ENCODE measurements around the gene LRRC2. TPM values are rescaled to one million over a fixed set of nuclear protein-coding genes. Genes with fewer than 3 reads are reported as not detected.

The LRRC2 gene
- total and polyA plus RNA-seq, 8 donors, result 0.46 to 2.2 (median 1.0) TPM

DNA sequence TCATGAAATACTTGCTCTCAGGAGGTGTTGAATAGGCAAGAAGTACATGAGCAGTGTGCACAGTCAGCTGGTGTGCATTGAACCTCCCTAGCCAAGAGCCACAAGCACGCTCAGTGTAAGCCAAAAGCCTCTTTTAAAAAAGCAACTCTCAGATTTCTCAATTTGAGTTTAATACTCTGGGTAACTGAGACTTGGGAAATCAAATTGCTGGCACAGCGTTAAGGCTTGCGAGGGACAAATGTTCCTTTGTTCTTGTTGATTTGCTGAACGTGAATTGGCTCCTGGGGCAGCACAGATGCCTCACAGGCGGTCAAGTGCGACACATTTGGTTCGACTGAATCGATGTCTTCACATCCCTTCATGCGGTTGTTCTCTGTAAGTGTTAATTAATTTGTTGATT lies 46.2 kb upstream of the LRRC2 start, which contains the start of gene FAM240A:
Gene FAM240A (plus strand): TSS at position 202 of the 400 bp plus-strand sequence. CDS start 159 bp downstream, at position 361.
- H3K9me3 ChIP-seq, result no peaks in the 10 kb centered on the region
- intact Hi-C loops (cut with DNase I), result no loop called here
- H3K27ac ChIP-seq, result no peak within 1 kb of the TSS
- no peak within 1 kb of the TSS for H3K4me3 ChIP-seq
- TF ChIP-seq, protein P1, sequence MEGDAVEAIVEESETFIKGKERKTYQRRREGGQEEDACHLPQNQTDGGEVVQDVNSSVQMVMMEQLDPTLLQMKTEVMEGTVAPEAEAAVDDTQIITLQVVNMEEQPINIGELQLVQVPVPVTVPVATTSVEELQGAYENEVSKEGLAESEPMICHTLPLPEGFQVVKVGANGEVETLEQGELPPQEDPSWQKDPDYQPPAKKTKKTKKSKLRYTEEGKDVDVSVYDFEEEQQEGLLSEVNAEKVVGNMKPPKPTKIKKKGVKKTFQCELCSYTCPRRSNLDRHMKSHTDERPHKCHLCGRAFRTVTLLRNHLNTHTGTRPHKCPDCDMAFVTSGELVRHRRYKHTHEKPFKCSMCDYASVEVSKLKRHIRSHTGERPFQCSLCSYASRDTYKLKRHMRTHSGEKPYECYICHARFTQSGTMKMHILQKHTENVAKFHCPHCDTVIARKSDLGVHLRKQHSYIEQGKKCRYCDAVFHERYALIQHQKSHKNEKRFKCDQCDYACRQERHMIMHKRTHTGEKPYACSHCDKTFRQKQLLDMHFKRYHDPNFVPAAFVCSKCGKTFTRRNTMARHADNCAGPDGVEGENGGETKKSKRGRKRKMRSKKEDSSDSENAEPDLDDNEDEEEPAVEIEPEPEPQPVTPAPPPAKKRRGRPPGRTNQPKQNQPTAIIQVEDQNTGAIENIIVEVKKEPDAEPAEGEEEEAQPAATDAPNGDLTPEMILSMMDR (IDR thresholded peaks at IDR 0.05), result no peak
- 38 to 46% methylated on average over 9 of the region's 9 CpGs for WGBS, 2 donors
- FAIRE-seq, result no peak
- H3K4me1 ChIP-seq, result peaks cover 0 to 7% (median 5%) of the 10 kb centered on the region in 3 donors
- peaks cover 0 to 4% (median 0%) of the 10 kb centered on the region in 4 donors for H3K27me3 ChIP-seq
- no peaks in the 10 kb centered on the region for H3K36me3 ChIP-seq
- DNase-seq, result peak in 1 of 6 donors; percentile 19
- ATAC-seq, result peak; percentile 35 to 87 (median 64)

DNA sequence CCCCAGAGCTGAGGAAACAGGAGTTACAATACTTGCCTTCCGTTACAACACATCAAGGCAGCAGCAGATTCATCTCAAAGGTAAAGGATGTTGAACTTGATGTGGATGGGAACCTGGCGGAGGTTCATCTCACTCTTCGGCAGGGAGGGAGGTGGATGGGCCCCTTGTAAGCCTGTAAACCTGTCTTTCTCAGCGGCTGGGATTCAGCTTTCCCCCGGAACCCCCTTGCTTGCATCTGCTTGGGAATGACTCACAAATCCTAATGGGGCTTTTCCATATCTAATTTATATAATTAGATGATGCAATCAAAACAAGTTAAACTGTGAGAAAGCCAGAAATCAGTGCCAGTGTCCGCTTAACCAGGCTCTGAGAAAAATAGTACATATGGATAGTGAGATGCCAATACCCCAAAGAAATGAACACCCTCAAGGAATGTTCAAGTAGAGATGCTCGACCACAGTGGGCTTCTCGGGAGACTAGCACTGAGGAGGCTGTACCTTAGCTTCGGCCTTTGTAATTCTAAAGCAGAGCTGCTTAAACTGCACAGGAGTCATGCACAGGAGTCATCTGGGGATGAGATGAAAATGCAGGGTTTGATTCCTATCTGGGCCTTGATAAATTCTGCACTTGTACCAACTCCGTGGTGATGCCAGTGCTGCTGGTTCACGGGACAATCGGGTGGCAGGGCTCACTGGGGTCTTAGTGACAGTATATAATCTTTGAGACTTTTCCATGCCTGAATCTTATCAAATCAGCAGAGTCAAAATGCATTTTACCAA lies 44.0 kb upstream of the LRRC2 start:
- no peak for ATAC-seq
- Histone ChIP-seq H3K4me1 (peaks cover 0 to 7% (median 5%) of the 10 kb centered on the region in 3 donors), H3K27ac (no peak overlapping the region), H3K27me3 (no peaks in the 10 kb centered on the region), H3K9me3 (no peaks in the 10 kb centered on the region), H3K36me3 (no peaks in the 10 kb centered on the region), H3K4me3 (no peak overlapping the region)
- WGBS, 2 donors, result 86 to 91% methylated on average over 12 of the region's 12 CpGs
- intact Hi-C loops (cut with DNase I), result no loop called here
- no peak for FAIRE-seq
- DNase-seq, result no peak
- TF ChIP-seq, protein P1 (IDR thresholded peaks at IDR 0.05), result no peak

DNA sequence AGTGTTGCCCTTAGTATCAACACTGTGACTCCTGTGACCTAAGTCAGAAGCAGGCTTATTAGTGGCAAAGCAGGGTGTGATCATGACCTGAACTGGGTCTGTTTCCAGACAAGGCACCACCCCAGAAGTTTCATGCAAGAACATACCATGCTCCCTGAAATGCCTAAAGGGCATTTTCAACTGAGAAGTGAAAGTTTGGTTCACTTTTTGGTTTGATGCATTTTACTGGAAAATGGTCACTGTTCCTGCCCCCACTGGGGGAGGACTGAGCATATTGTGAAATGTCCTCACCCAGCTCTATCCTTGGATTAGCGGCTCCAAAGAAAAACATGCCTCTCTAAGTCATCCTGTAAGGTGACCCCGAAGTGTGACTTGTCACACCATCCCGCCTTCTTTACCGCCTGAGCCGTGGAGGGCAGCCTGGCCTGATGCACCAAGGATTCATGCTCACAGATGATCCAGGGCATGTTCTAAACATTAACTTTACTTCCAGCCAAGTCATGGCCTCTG lies 43.2 kb upstream of the LRRC2 start:
- ATAC-seq, result peak in 1 of 4 donors; percentile 11
- TF ChIP-seq, protein P1 (IDR thresholded peaks at IDR 0.05), result no peak
- 73 to 85% methylated on average over 5 of the region's 5 CpGs for WGBS, 2 donors
- no peaks in the 10 kb centered on the region for H3K9me3 ChIP-seq
- intact Hi-C loops (cut with DNase I), result no loop called here
- H3K36me3 ChIP-seq, result no peaks in the 10 kb centered on the region
- H3K4me1 ChIP-seq, result peaks cover 0 to 7% (median 5%) of the 10 kb centered on the region in 3 donors
- FAIRE-seq, result no peak
- H3K27ac ChIP-seq, result no peak overlapping the region
- no peak overlapping the region for H3K4me3 ChIP-seq
- DNase-seq, result no peak
- H3K27me3 ChIP-seq, result no peaks in the 10 kb centered on the region

DNA sequence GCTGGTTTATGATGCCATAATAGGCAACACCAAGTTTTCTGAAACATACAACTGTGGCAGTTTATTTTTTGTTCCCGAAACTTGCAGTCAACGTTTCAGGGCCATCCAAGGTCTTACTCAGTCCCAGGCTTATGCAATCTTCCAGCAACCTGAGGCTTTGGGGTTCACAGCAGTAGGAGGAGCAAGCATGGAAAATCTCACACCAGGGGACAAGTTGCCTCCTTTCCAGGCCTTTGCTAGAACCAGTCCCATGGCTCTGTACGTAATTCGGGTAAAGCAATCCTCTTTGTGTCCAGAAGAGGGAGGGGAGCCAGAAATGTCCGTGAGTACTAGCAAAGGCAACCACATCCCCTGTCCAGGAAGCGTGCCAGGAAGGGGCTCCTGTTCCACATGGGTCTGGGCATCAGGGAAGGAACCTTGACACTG lies 41.5 kb upstream of the LRRC2 start:
- no peaks in the 10 kb centered on the region for H3K27me3 ChIP-seq
- no peak for FAIRE-seq
- H3K36me3 ChIP-seq, result no peaks in the 10 kb centered on the region
- intact Hi-C loops (cut with DNase I), result no loop called here
- peak in 1 of 4 donors; percentile 39 for ATAC-seq
- no peaks in the 10 kb centered on the region for H3K9me3 ChIP-seq
- peaks cover 0 to 7% (median 5%) of the 10 kb centered on the region in 3 donors for H3K4me1 ChIP-seq
- H3K27ac ChIP-seq, result no peak overlapping the region
- DNase-seq, result no peak
- H3K4me3 ChIP-seq, result no peak overlapping the region
- TF ChIP-seq, protein P1 (IDR thresholded peaks at IDR 0.05), result no peak
- WGBS, 2 donors, result 66 to 73% methylated on average over 6 of the region's 6 CpGs

DNA sequence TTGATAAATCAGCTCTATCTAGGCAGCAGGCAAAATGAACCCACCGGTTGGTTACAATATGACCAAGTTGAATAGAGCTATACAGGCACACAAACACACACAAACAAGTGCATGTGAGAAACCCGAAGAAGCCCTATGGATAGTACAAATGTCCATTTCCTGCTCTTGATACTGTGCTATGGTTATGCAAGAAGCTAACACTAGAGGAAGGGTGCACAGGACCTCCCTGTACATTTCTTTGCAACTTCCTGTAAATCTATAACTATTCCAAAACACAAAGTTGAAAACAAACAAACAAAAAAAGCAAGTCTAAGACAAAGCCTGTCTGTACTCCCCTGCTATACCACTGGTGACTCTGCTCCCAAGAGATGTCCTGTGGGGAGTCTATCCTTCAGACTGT lies 38.0 kb upstream of the LRRC2 start:
- ATAC-seq, result no peak
- Histone ChIP-seq H3K9me3 (no peaks in the 10 kb centered on the region), H3K27me3 (no peaks in the 10 kb centered on the region), H3K36me3 (no peaks in the 10 kb centered on the region), H3K27ac (no peak overlapping the region), H3K4me3 (no peak overlapping the region), H3K4me1 (no peaks in the 10 kb centered on the region)
- TF ChIP-seq, protein P1 (IDR thresholded peaks at IDR 0.05), result no peak
- intact Hi-C loops (cut with DNase I), result no loop called here
- 88 to 91% methylated on average over 2 of the region's 2 CpGs for WGBS, 2 donors
- FAIRE-seq, result no peak
- no peak for DNase-seq
